22Rv1 (cell line): ENCODE results near the gene MLXIP.

Experiments used
- CTCF ChIP-seq: fragments of 450-650 bp; IDR thresholded peaks from 2 replicates; pipeline ENCODE4 v1.5.1; 2017; ENCODE audit warnings: mild to moderate bottlenecking
- ZFX ChIP-seq: fragments of 450-650 bp; IDR thresholded peaks from 2 replicates; pipeline ENCODE4 v1.6.1; 2017; ENCODE audit warnings: antibody characterized with exemption, borderline replicate concordance

- no peak for TF ChIP-seq CTCF
- TF ChIP-seq ZFX: no peak
These were observed 54.8 kb downstream of the MLXIP start for GRCh38 chr12:122133192-122133950.
